ENCODE measurements around the gene TNNC1. TPM values are rescaled to one million over a fixed set of nuclear protein-coding genes. Genes with fewer than 3 reads are reported as not detected.
A peak's percentile ranks its signal among the peaks of the same experiment; 100 is the strongest.

The TNNC1 gene
- total RNA-seq, 1 donor from 2014 or later: 8,054 TPM

DNA sequence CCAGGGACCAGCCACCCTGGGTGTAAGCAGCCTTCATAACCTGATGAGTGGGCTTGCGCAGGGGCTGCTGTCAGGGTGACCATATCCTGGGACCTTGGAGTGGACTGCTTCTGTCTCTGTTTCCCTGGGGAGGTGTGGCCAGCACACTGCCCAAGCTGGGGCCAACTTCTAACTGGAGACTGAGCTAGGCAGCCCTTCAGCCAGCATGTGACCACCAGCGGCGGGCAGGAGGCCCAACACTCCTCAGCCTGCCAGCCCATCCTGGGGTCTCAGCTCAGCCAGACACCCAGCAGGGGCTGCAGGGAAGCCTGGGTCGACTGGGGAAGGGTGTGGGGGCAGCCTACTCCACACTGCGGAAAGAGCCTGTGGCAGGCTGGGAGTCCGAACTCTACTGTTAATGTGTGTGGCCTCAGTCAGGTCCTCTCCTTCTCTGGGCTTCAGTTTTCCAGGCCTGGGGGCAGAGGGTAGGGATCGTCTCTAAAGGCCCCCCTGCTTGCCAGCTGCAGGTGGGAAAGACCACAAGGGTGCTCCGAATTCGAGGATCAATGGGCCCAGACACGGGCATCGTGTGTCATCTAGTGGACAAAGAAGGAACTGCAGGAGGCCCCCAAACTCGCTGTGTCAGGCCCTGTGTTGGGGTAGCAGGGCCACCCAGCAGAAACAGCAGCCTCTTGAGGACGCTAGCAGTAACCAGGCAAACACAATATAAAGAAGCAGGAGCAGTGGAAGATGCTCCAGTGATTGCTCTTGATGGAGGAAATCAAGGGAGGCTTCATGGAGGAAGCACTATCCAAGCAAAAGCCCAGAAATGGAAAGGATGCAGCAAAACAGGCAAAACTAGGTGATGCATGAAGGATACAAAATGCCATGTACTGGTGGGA, 7.0 kb downstream of the TNNC1 start:
- DNase-seq (ENCODE audit: low spot score): peak; percentile 85
- intact Hi-C loops (cut with DNase I): loop anchor here (1.0 to 5.0 kb wide), 2 partner anchors 19 to 220 kb away; partner anchors contain the start of gene TLR9

DNA sequence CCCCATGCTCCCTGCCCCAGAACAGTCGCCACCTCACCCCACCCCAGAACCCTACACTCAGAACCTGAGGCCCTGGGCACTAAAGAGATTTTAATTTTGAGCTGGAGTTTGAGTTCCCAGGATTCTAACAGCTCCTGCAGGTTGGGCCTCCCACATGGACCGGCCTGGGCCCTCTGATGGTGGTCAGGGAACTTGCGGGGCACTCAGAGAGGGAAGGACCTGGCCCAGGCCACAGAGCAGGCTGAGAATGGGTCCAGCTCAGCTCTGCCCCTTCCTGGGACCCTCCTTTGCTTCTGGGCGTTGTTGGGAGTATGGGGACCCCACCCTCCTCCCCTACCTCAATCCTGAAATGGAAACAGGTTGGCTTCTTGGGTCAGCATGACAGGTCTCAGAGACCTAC, 7.8 kb downstream of the TNNC1 start:
- DNase-seq (ENCODE audit: low spot score): no peak
- intact Hi-C loops (cut with DNase I): loop anchor here (1.0 to 5.0 kb wide), 2 partner anchors 18 to 219 kb away; partner anchors contain the start of gene TLR9

DNA sequence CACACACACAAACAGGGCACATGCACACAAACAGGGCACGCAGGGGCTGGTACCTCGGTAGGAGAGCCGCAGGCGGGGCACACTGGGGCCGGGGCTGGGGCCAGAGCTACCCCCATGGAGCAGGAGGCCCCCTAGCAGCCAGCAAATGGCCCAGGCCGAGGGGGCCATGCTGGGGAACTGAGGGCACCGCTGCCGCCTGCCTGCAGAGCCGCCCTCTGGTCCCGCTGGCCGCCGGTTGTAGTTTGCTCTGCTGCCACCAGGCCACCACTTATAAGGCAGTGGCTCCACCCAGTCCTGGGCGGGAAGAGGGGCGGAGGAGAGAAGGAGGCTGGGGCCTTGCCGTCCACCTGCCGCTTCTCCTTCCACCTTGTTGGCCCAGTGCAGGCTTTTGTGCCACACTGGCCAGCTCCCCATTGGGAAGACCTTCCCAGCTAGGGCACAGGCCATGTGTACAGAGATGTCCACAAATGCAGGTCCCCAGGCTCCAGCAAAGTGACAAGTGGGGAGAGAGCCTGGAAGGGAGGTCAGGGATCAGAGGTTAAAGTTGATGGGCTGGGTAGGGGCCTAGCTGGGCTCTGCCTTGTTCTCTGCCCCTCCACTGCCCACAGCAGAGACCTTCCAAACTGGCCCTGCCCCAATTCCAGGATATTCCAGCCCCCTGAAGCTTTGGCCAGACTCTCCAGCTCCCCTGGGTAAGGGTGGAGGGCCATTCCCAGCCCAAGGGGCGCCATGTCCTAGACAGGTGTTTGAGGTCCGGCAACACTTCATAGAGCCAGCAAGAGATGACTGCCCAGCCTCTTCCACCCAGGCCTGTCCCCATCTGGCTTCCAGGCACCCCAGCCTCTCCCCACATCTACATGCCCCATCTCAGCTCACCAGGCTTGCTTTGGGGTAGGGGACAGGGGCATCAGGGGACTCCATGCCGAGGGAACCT, 8.7 kb downstream of the TNNC1 start, which contains the start of gene SEMA3G:
SEMA3G (minus strand) TSS at position 244 of the 934 bp plus-strand sequence; CDS start at position 168, 76 bp downstream.
- intact Hi-C loops (cut with DNase I): loop anchor here (5.0 kb wide), 1 partner anchor 218 kb away; the partner anchor contains the start of gene TLR9
- DNase-seq (ENCODE audit: low spot score): peak; percentile 88

DNA sequence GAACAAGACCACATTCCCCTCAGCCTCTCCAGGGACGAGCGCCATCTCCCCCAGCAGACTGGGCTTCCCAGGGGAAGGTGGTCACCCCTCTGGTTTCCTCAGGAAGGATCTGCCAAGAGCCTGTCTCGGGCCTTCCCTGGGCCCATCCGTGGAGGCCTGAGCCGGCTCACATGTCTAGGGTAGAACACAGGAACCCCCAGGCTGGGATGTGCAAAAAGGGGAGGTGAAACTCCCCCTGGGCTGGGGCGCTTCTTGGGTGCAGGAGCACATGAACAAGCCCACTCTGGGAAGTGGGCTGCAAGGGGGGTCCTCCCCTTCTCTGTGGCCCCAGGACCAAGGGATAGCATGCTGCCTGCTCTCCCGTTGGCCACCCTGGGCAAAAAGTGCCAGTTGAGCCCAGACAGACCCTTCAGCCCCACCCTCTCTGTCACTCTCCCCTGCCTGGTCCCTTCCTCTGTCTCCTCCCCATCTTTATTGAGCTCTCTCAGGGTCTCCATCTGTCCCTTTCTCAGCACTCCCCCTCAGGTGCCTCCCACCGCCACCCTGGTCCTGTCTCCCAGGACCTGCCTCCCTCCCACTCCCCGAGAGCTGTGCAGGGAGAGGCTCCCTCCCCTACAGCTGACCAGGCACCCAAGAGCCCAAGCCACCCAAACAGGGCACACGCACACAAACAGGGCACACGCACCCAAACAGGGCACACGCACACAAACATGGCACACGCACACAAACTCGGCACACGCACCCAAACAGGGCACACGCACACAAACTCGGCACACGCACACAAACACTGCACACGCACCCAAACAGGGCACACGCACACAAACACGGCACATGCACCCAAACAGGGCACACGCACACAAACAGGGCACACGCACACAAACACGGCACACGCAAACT, 9.8 kb downstream of the TNNC1 start:
- intact Hi-C loops (cut with DNase I): no loop called here
- DNase-seq (ENCODE audit: low spot score): peak; percentile 74

DNA sequence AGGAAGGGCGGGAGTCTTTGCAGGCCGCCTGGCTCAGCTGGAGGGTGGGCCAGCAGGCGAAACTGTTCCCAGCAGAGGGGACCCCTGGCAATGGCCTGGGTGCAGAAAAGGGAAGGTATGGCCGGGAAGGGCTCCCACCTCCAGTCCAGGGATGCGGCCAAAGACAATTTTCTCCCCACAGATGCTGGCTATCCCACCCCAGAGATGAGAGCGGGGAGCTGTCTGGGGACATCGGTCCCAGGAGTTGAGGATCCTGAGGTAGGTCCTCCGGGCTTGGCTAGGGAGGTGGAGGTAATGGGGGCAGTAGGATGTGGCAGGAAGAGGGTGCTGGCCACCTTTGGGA, 10.6 kb downstream of the TNNC1 start:
- intact Hi-C loops (cut with DNase I): no loop called here
- DNase-seq (ENCODE audit: low spot score): no peak

DNA sequence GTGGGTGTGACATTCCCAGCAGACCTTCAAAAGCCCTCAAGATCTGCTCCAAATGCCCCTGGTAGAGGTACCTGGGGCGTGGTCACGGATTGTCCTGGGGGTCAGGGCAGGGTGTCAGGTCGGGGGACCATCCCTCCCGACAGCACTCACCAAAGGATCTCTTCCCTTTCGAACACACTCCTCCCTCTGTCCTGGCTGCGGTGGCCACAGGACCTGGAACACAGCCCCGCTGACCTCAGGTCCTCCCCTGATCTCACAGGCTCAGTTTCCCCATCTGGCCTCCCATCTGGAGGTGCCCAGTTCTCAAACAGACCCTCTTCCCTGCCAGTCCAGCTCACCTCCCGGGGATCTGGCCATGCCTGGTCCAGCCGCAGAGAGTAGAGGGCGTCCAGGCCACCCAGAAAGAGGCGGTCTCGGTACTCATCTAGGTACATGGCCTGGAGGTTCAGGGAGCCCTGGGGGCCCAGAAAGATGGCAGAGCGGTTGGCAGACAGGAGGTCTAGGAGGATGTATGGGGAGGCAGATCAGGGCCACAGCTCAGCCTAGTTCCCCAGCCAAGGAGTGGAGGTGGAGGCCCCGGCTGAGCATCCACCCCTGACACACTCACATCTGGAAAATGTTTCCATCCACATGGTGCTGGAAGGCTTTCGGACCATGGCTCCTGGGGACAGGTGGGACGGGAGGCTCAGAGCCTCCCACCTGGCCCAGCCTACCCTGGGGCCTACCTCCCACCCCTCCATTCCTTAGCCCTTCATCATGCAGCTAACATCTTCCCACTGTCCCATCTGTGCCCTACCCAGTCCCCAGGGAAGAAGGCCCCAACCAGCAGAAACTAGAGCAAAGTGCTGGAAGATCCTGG, 11.2 kb downstream of the TNNC1 start:
- DNase-seq (ENCODE audit: low spot score): peak; percentile 67
- intact Hi-C loops (cut with DNase I): no loop called here

DNA sequence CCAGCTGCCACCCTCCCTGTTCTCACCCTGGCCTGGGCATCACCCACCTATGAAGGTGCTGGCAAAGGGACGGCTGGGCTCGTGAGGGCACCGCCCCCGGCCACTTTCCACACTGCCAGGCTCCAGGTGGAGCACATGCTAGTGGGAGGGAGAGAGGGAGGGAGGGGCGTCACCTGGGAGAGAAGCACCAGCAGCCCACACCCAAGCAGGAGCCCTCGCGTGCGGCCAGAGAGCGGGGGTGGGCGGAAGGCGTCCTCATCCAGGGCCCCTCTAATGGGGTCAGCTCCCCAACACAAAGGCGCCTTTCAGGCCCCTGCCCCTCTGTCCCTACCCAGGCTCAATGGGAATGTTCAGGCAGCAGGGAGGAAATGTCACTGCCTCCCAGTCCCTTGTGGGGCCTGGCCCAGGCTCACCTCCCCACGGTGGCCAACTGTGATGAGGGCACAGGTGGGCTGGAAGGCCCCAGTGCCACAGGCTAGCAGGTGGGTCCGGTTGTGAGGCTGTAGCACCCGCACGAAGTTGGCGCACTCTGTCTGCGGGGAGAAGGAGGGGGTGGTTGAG, 12.0 kb downstream of the TNNC1 start:
- DNase-seq (ENCODE audit: low spot score): peak; percentile 56

DNA sequence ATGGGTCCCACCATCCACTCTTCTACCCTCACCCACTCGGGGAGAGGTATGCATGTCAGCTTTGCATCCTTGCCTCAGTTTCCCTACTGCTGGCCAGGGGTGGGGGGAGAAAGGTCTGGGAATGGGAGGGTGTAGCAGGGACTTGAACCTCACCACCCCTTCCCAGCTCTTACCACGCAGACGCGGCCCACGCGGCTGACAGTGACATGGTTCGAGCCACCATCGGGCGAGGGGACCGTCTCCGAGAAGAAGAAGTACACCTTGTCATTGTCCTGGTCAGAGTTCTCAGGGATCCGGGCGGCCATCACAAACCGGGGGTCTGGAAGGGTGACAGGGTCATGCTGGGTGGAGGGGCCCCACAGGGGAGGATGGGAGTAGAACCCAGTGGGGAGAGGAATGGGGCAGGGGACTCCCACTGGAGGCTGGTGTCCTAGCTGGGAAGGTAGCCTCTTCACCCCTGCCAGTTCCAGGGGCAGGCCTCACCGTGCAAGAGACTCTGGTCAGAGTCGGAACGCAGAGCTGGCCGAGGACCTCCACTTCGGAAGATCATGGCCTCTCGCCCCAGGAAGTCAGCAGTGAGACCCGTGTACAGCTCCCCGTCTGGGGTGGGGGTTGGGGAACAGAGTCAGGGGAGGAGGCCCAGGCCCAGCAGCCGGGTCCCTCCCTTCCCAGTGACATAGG, 12.6 kb downstream of the TNNC1 start:
- DNase-seq (ENCODE audit: low spot score): peak; percentile 55
- intact Hi-C loops (cut with DNase I): no loop called here

More for the DNA sequence above, 12.0 kb downstream of the TNNC1 start:
- intact Hi-C loops (cut with DNase I): no loop called here

DNA sequence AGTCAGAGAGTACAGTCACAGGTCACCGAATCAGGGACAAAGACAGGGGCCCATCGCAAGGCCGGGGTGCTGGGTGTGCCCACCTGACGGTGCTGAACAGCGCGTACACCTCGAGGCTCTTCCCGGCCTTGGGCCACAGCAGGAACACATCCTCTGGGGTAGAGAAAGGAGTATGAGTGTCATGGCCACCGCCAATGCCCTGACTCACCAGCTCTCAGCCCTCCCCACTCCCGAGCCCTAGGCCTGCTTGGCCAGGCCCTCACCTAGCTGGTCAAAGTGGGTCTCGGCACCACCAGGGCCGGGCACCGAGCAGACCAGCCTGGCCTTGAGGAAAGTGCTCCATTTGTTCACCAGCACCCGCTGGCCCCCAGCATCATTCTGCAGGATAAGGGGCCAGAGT, 13.2 kb downstream of the TNNC1 start:
- DNase-seq (ENCODE audit: low spot score): peak; percentile 39
- intact Hi-C loops (cut with DNase I): no loop called here

DNA sequence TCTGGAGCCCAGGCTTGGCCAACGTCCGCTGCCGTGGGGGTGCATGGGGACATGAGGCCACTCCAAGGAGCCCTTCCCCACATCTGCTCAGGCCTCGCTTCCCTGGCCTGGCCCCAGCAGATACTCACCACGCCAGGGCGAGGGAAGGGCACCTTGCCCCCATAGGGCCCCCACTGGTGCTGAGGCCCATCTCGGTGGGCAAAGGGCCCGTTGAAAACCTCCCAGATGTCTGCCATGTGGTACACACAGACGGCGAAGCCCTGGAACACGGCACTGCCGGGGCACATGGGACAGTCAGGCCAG, 13.6 kb downstream of the TNNC1 start:
- DNase-seq (ENCODE audit: low spot score): no peak

DNA sequence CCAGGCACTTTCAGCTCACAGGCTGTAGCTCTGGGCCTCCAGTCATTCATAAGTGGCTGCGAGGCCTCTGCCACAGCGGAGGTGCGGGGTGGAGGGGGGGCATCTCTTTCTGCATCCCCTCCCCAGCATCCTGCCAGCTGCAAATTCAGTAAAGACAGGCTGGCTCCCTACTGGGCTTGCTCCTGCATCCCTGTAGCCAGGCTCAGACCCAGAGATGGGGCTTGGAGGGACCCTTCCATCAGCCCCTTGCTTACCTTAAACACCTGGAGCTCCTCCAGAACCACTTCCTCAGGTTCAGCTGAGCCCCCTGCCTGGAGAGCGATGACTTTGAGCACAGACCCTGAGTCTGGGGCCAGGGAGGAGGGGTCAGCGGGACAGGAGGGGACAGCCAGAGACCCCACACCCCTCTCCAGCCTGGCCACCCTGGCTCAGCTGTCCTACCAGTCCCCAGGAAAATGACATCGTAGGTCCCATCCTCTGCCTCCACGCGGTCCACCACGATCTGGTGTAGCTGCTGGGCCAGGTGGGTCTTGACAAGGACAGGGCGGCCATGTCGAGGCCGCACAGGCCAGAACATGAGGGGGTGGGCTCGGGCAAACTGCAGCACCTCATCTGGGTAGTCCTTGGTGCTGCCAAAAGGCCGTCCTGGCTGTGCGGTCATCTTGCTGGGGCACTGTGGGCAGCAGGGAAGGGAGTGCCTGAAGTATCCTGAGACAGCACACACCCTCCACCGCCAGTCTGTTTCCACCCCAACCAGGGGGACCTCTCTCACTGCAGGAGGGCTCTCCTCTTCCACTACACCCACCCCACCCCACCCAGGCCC, 14.2 kb downstream of the TNNC1 start:
- intact Hi-C loops (cut with DNase I): no loop called here
- peak; percentile 66 for DNase-seq (ENCODE audit: low spot score)

More for the DNA sequence above, 13.6 kb downstream of the TNNC1 start:
- intact Hi-C loops (cut with DNase I): no loop called here

DNA sequence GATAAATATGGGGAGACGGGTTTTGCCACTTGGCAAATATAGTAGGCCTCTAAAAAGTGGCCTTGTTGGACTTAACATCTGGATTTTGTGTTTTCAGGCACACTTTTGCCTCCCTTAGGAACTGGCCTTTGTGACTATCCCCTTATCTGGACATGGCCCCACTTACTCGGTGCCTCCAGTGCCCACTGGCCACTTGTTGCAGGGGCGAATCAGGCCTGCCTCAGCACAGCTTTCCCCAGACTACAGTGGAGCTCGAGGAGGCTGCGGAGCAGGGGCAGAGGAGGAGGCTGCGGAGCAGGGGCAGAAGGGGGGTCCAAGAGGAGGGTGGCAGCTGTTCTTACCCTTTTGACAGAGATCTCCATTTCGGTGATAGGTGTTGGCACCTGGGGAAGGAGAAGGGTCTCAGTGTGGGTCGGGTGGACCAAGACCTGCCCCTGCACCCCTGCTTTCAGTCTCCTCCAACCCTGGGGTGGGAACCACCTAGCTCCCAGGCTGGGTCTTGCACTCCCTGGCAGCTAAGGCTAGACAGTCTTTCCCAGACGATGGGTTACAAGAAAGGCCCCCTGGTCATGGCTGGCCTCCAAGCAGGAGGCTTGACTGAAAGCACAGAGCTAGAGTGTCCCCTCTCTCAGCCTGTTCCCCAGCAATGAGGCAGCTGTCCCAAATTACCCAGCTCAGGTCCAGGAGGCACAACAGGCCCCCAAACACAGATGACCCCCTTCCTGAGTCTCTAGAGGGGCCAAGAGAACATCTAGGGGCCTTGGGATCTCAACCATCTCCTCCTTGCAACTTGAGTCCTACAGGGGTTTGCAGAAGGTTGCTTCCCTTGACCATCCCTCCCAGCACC, 15.0 kb downstream of the TNNC1 start:
- intact Hi-C loops (cut with DNase I): no loop called here
- peak; percentile 72 for DNase-seq (ENCODE audit: low spot score)

DNA sequence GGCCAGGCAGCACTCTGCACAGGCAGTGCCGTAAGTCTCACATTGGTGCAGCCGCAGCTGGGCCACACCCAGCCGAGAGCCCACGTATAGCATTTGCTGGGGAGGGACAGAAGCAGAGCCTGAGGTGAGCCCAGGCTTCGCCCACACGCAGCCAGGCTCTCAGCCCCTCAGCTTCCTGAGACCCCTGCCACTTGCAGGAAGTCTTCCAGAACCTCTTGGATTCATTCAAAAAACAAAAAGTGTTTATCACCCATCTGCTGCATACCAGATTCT, 15.8 kb downstream of the TNNC1 start:
- no peak for DNase-seq (ENCODE audit: low spot score)
- intact Hi-C loops (cut with DNase I): no loop called here

DNA sequence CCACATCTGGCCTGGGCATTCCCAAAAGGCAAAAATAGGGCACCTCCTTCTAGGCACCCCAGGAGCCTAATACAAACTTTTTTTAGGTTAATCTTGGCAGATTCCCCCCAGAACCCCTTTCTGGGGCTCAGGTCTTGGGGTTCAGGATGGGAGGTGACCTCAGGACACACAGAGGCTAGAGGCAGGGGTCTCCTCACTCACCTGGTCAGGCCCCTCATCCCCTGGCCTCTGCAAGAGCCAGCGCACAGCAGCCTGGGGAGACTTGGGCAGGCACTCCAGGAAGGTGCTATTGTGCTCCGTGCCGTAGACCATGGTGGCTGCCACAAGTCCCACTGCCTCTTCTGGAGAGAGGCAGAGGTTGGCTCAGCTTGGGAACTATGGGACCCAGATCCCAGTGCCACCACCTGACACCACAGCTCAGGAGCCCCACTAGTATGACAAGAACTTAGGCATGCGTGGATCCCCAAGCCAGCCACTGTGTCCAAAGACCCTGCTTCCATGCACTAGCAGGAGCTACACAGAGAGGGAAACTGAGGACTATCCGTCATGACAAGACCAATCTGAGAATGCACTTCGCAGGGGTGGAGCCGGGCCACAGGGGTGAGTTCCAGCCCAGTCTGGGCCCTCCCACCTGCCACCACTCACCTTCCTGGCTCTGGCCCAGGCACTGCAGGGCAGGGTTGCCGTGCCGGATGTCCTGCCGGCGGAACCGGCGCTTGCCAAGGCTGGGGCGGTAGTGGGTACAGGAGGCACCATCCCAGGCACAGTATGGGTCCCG, 16.3 kb downstream of the TNNC1 start:
- DNase-seq (ENCODE audit: low spot score): no peak
- intact Hi-C loops (cut with DNase I): no loop called here

DNA sequence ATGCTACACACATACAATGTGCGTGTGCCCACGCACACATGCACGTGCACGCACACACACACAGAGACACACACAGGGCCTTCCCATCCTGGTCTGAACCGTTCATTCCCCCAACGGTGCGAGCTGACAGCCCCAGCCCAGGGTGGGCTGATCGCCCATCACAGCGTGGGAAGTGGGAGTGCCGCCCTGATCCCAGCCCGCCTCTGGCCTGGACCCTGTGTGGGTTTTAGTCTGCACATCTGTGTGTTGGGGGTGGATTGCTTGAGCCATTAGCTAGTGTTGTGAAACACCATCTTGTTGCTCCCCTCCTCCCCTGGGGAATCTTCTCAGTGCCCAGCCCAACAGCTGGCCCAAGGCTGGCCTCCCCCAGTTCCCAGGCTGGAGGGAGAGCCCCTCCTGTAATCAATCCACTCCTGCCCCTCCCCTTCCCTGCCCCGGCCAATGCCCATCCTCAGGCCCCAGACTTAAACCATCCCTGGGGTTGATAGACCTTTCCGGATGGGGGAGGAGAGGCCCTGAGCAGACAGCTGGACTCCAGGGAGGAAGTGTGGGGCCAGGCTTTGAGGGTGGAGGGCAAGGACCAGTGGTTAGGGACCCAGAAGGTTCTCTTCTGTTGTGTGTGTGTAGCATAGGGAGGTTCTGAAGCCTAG, 17.2 kb downstream of the TNNC1 start:
- no peak for DNase-seq (ENCODE audit: low spot score)
- intact Hi-C loops (cut with DNase I): no loop called here

Data from cardiac septum (tissue), 1 donor.